ENCODE measurements around the gene GRIN2C.

Gene GRIN2C

DNA sequence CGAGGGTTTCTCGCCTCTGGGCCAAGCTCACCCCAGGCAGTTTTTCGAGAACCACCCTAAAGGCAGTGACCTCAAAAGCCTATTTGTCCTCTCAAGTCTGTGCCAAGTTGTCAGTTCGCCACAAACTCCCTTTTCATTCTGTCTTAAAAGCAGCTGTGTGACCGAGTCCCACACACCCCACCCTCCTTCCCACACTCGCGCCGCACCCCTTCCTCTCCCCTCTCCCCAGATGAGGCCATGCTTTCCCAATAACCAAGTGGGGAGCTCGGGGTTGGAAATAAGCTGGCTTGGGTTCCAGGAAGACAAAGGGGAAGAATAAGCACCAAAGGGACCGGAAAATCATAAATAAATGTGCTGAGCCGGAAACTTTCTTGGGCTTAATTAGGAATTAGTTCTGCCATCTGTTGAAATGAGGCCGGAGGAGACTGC, 36.7 kb downstream of the GRIN2C start:
- TF ChIP-seq PPARA (CRISPR knock-in tag; IDR thresholded peaks at IDR 0.05; ENCODE audit: borderline replicate concordance) (no peak), ISL1 (CRISPR knock-in tag; IDR thresholded peaks at IDR 0.05) (no peak), PATZ1 (CRISPR knock-in tag; IDR thresholded peaks at IDR 0.05; ENCODE audit: borderline replicate concordance) (no peak), ARNTL (CRISPR knock-in tag; IDR thresholded peaks at IDR 0.05; ENCODE audit: borderline replicate concordance, low read depth) (no peak), CREB5 (CRISPR knock-in tag; IDR thresholded peaks at IDR 0.05; ENCODE audit: low read depth) (no peak), POU6F1 (CRISPR knock-in tag; IDR thresholded peaks at IDR 0.05; ENCODE audit: borderline replicate concordance, low read depth) (no peak), OSR1 (CRISPR knock-in tag; IDR thresholded peaks at IDR 0.05) (no peak), ZNF70 (CRISPR knock-in tag; IDR thresholded peaks at IDR 0.05) (no peak), SNAI2 (CRISPR knock-in tag; IDR thresholded peaks at IDR 0.05) (no peak), ZFP30 (CRISPR knock-in tag; IDR thresholded peaks at IDR 0.05) (no peak), BACH2 (CRISPR knock-in tag; IDR thresholded peaks at IDR 0.05; ENCODE audit: borderline replicate concordance) (no peak)
- TF ChIP-seq, protein P1, sequence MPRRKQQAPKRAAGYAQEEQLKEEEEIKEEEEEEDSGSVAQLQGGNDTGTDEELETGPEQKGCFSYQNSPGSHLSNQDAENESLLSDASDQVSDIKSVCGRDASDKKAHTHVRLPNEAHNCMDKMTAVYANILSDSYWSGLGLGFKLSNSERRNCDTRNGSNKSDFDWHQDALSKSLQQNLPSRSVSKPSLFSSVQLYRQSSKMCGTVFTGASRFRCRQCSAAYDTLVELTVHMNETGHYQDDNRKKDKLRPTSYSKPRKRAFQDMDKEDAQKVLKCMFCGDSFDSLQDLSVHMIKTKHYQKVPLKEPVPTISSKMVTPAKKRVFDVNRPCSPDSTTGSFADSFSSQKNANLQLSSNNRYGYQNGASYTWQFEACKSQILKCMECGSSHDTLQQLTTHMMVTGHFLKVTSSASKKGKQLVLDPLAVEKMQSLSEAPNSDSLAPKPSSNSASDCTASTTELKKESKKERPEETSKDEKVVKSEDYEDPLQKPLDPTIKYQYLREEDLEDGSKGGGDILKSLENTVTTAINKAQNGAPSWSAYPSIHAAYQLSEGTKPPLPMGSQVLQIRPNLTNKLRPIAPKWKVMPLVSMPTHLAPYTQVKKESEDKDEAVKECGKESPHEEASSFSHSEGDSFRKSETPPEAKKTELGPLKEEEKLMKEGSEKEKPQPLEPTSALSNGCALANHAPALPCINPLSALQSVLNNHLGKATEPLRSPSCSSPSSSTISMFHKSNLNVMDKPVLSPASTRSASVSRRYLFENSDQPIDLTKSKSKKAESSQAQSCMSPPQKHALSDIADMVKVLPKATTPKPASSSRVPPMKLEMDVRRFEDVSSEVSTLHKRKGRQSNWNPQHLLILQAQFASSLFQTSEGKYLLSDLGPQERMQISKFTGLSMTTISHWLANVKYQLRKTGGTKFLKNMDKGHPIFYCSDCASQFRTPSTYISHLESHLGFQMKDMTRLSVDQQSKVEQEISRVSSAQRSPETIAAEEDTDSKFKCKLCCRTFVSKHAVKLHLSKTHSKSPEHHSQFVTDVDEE (CRISPR knock-in tag; IDR thresholded peaks at IDR 0.05) = no peak
- ATAC-seq = no peak

GRCh38 chr17:74822335-74822938, 37.2 kb downstream of the GRIN2C start:
- TF ChIP-seq TCF4 (CRISPR knock-in tag; IDR thresholded peaks at IDR 0.05; ENCODE audit: borderline replicate concordance) (no peak), ZC3H10 (CRISPR knock-in tag; IDR thresholded peaks at IDR 0.05) (no peak), ZFP3 (CRISPR knock-in tag; IDR thresholded peaks at IDR 0.05) (no peak), TOX (CRISPR knock-in tag; IDR thresholded peaks at IDR 0.05; ENCODE audit: borderline replicate concordance) (no peak), CREB5 (CRISPR knock-in tag; IDR thresholded peaks at IDR 0.05; ENCODE audit: low read depth) (no peak), ISL1 (CRISPR knock-in tag; IDR thresholded peaks at IDR 0.05) (no peak), ZNF565 (CRISPR knock-in tag; conservative IDR thresholded peaks at IDR 0.05; ENCODE audit: low read depth) (no peak), BACH2 (CRISPR knock-in tag; IDR thresholded peaks at IDR 0.05; ENCODE audit: borderline replicate concordance) (no peak), ESRRG (CRISPR knock-in tag; IDR thresholded peaks at IDR 0.05) (no peak), PPARA (CRISPR knock-in tag; IDR thresholded peaks at IDR 0.05; ENCODE audit: borderline replicate concordance) (no peak), RARB (CRISPR knock-in tag; IDR thresholded peaks at IDR 0.05) (no peak)
- TF ChIP-seq, protein P1 (CRISPR knock-in tag; IDR thresholded peaks at IDR 0.05) = no peak
- TF ChIP-seq, protein P2, sequence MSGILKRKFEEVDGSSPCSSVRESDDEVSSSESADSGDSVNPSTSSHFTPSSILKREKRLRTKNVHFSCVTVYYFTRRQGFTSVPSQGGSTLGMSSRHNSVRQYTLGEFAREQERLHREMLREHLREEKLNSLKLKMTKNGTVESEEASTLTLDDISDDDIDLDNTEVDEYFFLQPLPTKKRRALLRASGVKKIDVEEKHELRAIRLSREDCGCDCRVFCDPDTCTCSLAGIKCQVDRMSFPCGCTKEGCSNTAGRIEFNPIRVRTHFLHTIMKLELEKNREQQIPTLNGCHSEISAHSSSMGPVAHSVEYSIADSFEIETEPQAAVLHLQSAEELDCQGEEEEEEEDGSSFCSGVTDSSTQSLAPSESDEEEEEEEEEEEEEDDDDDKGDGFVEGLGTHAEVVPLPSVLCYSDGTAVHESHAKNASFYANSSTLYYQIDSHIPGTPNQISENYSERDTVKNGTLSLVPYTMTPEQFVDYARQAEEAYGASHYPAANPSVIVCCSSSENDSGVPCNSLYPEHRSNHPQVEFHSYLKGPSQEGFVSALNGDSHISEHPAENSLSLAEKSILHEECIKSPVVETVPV (CRISPR knock-in tag; IDR thresholded peaks at IDR 0.05) = no peak
- ATAC-seq = no peak
